ENCODE measurements around the gene TNNC1.

DNA sequence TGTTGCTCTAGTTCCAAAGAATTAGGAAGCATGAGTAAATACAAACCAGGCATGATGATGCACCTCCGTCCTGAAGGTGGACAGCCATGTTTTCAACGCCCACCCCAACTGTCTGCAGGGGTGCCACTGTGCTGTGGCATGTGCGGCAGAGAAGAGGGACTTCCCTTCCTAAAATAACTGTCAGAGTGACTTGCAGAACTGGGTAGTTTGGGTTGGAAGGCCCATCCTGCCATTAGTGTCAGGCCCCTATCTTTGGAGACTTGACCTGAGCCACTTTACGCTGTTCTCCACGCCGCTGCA, 23.9 kb upstream of the TNNC1 start:
- TF ChIP-seq, protein P1, sequence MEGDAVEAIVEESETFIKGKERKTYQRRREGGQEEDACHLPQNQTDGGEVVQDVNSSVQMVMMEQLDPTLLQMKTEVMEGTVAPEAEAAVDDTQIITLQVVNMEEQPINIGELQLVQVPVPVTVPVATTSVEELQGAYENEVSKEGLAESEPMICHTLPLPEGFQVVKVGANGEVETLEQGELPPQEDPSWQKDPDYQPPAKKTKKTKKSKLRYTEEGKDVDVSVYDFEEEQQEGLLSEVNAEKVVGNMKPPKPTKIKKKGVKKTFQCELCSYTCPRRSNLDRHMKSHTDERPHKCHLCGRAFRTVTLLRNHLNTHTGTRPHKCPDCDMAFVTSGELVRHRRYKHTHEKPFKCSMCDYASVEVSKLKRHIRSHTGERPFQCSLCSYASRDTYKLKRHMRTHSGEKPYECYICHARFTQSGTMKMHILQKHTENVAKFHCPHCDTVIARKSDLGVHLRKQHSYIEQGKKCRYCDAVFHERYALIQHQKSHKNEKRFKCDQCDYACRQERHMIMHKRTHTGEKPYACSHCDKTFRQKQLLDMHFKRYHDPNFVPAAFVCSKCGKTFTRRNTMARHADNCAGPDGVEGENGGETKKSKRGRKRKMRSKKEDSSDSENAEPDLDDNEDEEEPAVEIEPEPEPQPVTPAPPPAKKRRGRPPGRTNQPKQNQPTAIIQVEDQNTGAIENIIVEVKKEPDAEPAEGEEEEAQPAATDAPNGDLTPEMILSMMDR (IDR thresholded peaks at IDR 0.05; ENCODE audit: extremely low read depth in 1 of 2, insufficient read depth in 1 of 2, low read depth in 1 of 2, low read length in 2 of 2): no peak
- TF ChIP-seq GATA2 (IDR thresholded peaks at IDR 0.05; ENCODE audit: insufficient read depth, insufficient read length, low read depth, low read length) (no peak), EZH2 (IDR thresholded peaks at IDR 0.05; ENCODE audit: borderline replicate concordance, low read depth, low read length, severe bottlenecking) (no peak), POLR2A (IDR thresholded peaks at IDR 0.05; ENCODE audit: low read depth, low read length) (no peak), POLR2AphosphoS5 (IDR thresholded peaks at IDR 0.05; ENCODE audit: insufficient read depth, low read depth, low read length) (no peak), FOS (IDR thresholded peaks at IDR 0.05; ENCODE audit: borderline replicate concordance, insufficient read depth, low read length) (no peak), MYC (IDR thresholded peaks at IDR 0.05; ENCODE audit: low read depth, low read length) (no peak), JUN (IDR thresholded peaks at IDR 0.05; ENCODE audit: borderline replicate concordance, insufficient read depth, insufficient read length, low read depth) (no peak)
- TF ChIP-seq, protein P2, sequence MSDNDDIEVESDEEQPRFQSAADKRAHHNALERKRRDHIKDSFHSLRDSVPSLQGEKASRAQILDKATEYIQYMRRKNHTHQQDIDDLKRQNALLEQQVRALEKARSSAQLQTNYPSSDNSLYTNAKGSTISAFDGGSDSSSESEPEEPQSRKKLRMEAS (IDR thresholded peaks at IDR 0.05; ENCODE audit: insufficient read depth, insufficient read length): no peak

Measured in endothelial cell of umbilical vein (primary cell).